ENCODE results near the gene MEF2A.

Gene MEF2A

DNA sequence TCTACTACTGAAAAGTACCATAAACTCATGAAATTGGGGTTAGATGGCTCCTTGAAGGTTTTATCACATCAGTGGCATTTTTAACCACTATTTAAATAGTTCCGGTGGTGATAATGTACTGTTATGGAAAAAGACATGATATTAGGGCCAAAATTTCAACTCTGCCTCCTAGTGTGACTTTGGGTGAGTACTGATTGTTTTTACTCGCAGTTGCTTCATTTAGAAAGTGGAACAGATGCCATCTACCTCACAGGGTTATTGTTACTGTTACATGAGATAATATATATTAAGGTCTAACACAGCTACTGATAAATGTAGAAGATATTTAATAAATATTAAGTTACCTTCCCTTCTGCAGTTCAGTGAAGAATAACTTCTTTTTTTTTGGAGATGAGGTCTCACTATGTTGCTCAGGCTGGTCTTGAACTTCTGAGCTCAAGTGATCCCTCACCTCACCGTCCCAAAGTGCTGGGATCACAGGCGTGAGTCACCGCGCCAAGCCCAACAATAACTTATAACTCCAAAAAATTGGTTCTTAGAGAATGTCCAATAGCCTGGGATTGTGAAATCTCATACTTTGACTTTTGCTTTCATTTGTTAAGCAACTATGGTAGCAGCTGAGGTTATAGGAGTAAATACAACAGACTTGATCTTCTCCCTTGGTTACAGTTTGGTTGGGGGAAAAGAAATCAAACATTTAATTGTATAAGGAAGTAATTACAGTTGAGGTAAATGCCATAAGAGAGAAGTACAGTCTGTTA, 48.3 kb downstream of the MEF2A start:
- no peak overlapping the region for H3K4me3 ChIP-seq (replicated peaks in 1 of 2; ENCODE audit: low read depth in 2 of 2, low read length in 2 of 2)
- DNase-seq (ENCODE audit: low read depth in 2 of 2) = peak; percentile 70 to 76
- TF ChIP-seq, protein P1, sequence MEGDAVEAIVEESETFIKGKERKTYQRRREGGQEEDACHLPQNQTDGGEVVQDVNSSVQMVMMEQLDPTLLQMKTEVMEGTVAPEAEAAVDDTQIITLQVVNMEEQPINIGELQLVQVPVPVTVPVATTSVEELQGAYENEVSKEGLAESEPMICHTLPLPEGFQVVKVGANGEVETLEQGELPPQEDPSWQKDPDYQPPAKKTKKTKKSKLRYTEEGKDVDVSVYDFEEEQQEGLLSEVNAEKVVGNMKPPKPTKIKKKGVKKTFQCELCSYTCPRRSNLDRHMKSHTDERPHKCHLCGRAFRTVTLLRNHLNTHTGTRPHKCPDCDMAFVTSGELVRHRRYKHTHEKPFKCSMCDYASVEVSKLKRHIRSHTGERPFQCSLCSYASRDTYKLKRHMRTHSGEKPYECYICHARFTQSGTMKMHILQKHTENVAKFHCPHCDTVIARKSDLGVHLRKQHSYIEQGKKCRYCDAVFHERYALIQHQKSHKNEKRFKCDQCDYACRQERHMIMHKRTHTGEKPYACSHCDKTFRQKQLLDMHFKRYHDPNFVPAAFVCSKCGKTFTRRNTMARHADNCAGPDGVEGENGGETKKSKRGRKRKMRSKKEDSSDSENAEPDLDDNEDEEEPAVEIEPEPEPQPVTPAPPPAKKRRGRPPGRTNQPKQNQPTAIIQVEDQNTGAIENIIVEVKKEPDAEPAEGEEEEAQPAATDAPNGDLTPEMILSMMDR (IDR thresholded peaks at IDR 0.05; ENCODE audit: low read depth, low read length) = no peak

DNA sequence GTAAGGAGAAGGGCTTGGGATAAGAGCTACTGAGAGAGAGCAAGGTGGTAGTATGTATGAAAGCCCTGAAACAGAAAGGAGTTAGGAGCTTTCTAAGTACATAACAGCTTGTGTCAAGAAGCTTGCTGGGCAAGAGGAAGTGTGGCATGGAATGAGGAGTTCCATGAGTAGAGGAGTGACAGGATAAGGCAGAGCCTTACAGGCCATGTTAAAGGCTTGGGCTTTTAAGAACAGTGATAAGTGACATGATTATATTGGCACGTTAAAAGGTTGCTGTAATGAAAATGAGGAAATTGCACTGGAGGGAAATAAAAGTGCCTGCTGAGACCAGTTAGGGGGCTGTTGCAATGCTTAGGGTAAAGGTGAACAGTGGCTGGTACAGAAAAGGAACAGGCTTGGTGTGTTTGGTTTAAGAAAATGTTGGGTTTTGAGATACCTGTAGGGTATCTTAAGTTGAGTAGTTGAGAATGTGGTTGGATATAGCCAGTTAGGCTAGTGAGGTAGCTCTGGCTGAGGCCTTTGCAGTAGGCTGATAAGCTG, 49.0 kb downstream of the MEF2A start:
- H3K4me3 ChIP-seq (replicated peaks in 1 of 2; ENCODE audit: low read depth in 2 of 2, low read length in 2 of 2) = no peak overlapping the region
- TF ChIP-seq, protein P1 (IDR thresholded peaks at IDR 0.05; ENCODE audit: low read depth, low read length) = no peak
- DNase-seq (ENCODE audit: low read depth in 2 of 2) = peak; percentile 19 to 28

GRCh38 chr15:99615460-99615859, 49.7 kb downstream of the MEF2A start:
- no peak for DNase-seq (ENCODE audit: low read depth in 2 of 2)

DNA sequence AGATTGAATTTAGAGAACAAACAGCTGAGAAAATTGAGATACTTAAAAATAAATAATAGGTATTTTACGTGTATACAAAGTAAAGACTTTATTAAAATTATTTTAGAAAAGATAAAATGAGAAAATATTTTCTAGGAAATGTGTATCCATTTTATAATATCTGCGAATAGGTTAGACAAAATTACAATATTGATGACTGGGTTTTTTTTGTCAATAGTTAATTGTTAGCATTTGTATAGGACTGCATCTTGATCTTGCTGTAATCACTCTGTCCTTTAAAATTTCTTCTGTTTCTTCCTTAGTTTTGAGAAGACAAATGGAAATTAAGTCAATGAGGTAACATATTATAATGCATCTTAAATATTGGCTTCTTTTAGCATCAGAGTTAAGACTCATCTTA, 50.3 kb downstream of the MEF2A start:
- TF ChIP-seq, protein P1 (IDR thresholded peaks at IDR 0.05; ENCODE audit: low read depth, low read length) = no peak
- no peak overlapping the region for H3K4me3 ChIP-seq (replicated peaks in 1 of 2; ENCODE audit: low read depth in 2 of 2, low read length in 2 of 2)
- DNase-seq (ENCODE audit: low read depth in 2 of 2) = no peak

More at GRCh38 chr15:99615460-99615859, 49.7 kb downstream of the MEF2A start:
- H3K4me3 ChIP-seq (replicated peaks in 1 of 2; ENCODE audit: low read depth in 2 of 2, low read length in 2 of 2) = no peak overlapping the region
- TF ChIP-seq, protein P1 (IDR thresholded peaks at IDR 0.05; ENCODE audit: low read depth, low read length) = no peak

GRCh38 chr15:99616773-99617342, 51.1 kb downstream of the MEF2A start:
- TF ChIP-seq, protein P1 (IDR thresholded peaks at IDR 0.05; ENCODE audit: low read depth, low read length) = no peak
- no peak for DNase-seq (ENCODE audit: low read depth in 2 of 2)
- no peak overlapping the region for H3K4me3 ChIP-seq (replicated peaks in 1 of 2; ENCODE audit: low read depth in 2 of 2, low read length in 2 of 2)

DNA sequence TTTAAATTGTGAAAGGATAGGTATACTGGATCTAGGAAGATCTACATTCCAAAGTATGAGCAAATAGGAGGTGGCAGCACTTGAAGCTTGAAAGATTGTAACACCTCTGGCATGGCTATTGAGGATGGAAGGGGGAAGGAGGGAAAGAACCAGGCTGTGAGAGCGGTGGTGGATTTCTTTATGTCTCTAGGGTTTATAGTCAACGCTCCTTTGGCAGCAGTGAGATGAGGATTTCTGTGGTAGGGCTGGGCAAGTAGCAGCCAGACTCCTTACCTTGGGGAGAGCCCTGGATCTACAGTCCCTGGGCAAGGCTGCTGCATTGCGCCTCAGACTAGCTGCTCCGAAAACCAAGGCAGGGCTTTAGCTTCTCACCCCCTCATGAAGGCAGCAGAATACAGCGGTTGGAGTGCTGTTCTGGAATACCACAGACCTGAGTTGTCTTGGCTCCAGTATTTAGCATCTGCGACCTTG, 53.2 kb downstream of the MEF2A start:
- H3K4me3 ChIP-seq (replicated peaks in 1 of 2; ENCODE audit: low read depth in 2 of 2, low read length in 2 of 2) = no peak overlapping the region
- DNase-seq (ENCODE audit: low read depth in 2 of 2) = peak; percentile 17 to 23
- TF ChIP-seq, protein P1 (IDR thresholded peaks at IDR 0.05; ENCODE audit: low read depth, low read length) = no peak

Measured in cardiac fibroblast (primary cell).